Stomach (tissue), 9 donors: ENCODE measurements around the gene KDM8. TPM values are rescaled to one million over a fixed set of nuclear protein-coding genes. Genes with fewer than 3 reads are reported as not detected.
"Not testable (repeated sequence)": the region's sequence is repeated elsewhere in the genome, so short reads cannot be mapped to it uniquely, and the experiment has no call there.

Source experiments
- DNase-seq, 2 donors: peaks; one replicate each; pipeline versions ENCODE4 v3.0.0 to v3.0.0-alpha.2; 2013 to 2019
- H3K27ac ChIP-seq, 5 donors: fragments of 200-600 bp in 4 of 5; sonication (generic) in 4 of 5; one replicate each; pipeline ENCODE4 v1.5.1; 2013 to 2019; ENCODE audit warnings: mild to moderate bottlenecking in 1 of 5, moderate library complexity in 1 of 5
- H3K27me3 ChIP-seq, 3 donors: fragments of 200-600 bp; sonication (generic); one replicate each; pipeline ENCODE4 v1.5.1; 2017 to 2019; ENCODE audit warnings: mixed run types in 1 of 3
- H3K36me3 ChIP-seq, 4 donors: fragments of 200-600 bp; sonication (generic); 1 replicate in 3 of 4; 2 replicates in 1 of 4; pipeline ENCODE4 v1.5.1; 2016 to 2019
- H3K4me1 ChIP-seq, 4 donors: fragments of 200-600 bp; sonication (generic); one replicate each; pipeline ENCODE4 v1.5.1; 2016 to 2019
- H3K4me3 ChIP-seq, 4 donors: fragments of 200-600 bp; sonication (generic) in 3 of 4; one replicate each; pipeline ENCODE4 v1.5.1; 2016 to 2019; ENCODE audit warnings: mild to moderate bottlenecking in 1 of 4
- H3K9me3 ChIP-seq, 4 donors: fragments of 200-600 bp; sonication (generic); one replicate each; pipeline ENCODE4 v1.5.1; 2016 to 2019
- EP300 ChIP-seq: sonication (generic); formaldehyde crosslinking; IDR thresholded peaks from one replicate; pipeline ENCODE4 v1.6.1; 2017; ENCODE audit warnings: antibody characterized with exemption
- POLR2A ChIP-seq, 4 donors: fragments of 450-650 bp; IDR thresholded peaks; one replicate each; pipeline ENCODE4 v1.6.1; 2016; ENCODE audit warnings: antibody characterized with exemption in 4 of 4, control low read depth in 2 of 4, mild to moderate bottlenecking in 1 of 4, moderate library complexity in 1 of 4
- POLR2AphosphoS5 ChIP-seq, 3 donors: sonication (generic); formaldehyde crosslinking; IDR thresholded peaks; one replicate each; pipeline ENCODE4 v1.6.1; 2016; ENCODE audit warnings: antibody characterized with exemption in 3 of 3
- WGBS, 5 donors: extraction: QIAGEN DNeasy Blood & Tissue Kit in 3 of 5; methylation state at CpG; one replicate each; pipeline versions ENCODE4 v1.1.5 to v1.1.7; 2013 to 2018; 5-methylcytosine and 5-hydroxymethylcytosine counted together
- intact Hi-C: fragments of 100-400 bp; cut with DNase I; formaldehyde crosslinking; loops from one replicate; pipeline ENCODE4 v1.15.1; 2023; ENCODE audit warnings: low total_unique reads
- polyA plus RNA-seq, 3 donors: library from polyadenylated mRNA; stranded (reverse); fragments of 200-250 nt; gene quantifications; one replicate each; pipeline ENCODE4 v1.2.3, GENCODE V29; 2013
- total RNA-seq, 5 donors: library from RNA; depleted of rRNA; stranded (reverse); fragments of >200 nt; gene quantifications; one replicate each; pipeline versions ENCODE4 v1.1.0 to v1.2.3, GENCODE V29; 2014 to 2016
- TF ChIP-seq, protein P1 (sequence below), 7 experiments: fragments of 450-650 bp in 4 of 7; fragments of 200-600 bp in 3 of 7; sonication (generic) in 3 of 7; IDR thresholded peaks; one replicate each; pipeline ENCODE4 v1.5.1; 2016 to 2019; ENCODE audit warnings: antibody characterized with exemption in 7 of 7, control low read depth in 2 of 7, mild to moderate bottlenecking in 1 of 7
- donor health status: healthy with polysubstance abuse.
- donor health status: Bipolar disorder and iron deficiency.
- donor health status: healthy.

Gene KDM8
- total and polyA plus RNA-seq, 8 donors: 1.4 to 58.3 (median 2.9) TPM

DNA sequence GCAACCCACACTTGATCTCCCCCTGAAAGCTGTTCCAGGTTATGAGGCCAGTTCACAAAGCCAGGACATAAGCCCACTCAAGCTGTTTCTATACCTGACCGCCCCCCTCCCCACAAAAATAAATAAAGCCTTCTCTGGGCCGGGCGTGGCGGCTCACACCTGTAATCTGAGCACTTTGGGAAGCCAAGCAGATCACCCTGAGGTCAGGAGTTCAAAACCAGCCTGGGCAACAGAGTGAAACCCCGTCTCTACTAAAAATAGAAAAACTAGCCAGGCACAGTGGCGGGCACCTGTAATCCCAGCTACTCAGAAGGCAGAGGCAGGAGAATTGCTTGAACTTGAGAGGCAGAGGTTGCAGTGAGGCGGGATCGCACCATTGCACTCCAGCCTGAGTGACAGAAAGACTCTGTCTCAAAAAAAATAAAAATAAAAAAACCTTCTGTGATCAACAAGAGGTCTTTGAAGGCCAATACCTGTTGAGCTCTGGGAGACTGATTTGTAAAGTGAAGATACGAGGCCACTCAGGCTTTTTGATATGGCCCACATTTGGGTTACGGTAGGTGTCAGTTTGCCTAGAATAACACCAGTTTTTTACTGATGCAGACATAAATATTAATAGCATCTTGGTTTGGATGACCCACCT, 2.2 kb downstream of the KDM8 start:
- no peak for DNase-seq
- no peak overlapping the region for H3K4me3 ChIP-seq
- no peak overlapping the region for H3K27ac ChIP-seq
- H3K9me3 ChIP-seq: no peaks in the 10 kb centered on the region
- peaks cover 7 to 17% (median 7%) of the 10 kb centered on the region in 4 donors for H3K36me3 ChIP-seq
- peaks cover 16 to 38% (median 21%) of the 10 kb centered on the region in 4 donors for H3K4me1 ChIP-seq
- no peaks in the 10 kb centered on the region for H3K27me3 ChIP-seq
- TF ChIP-seq EP300: no peak
- TF ChIP-seq POLR2A (IDR thresholded peaks at IDR 0.05): no peak
- no peak for TF ChIP-seq POLR2AphosphoS5 (IDR thresholded peaks at IDR 0.05)
- TF ChIP-seq, protein P1, sequence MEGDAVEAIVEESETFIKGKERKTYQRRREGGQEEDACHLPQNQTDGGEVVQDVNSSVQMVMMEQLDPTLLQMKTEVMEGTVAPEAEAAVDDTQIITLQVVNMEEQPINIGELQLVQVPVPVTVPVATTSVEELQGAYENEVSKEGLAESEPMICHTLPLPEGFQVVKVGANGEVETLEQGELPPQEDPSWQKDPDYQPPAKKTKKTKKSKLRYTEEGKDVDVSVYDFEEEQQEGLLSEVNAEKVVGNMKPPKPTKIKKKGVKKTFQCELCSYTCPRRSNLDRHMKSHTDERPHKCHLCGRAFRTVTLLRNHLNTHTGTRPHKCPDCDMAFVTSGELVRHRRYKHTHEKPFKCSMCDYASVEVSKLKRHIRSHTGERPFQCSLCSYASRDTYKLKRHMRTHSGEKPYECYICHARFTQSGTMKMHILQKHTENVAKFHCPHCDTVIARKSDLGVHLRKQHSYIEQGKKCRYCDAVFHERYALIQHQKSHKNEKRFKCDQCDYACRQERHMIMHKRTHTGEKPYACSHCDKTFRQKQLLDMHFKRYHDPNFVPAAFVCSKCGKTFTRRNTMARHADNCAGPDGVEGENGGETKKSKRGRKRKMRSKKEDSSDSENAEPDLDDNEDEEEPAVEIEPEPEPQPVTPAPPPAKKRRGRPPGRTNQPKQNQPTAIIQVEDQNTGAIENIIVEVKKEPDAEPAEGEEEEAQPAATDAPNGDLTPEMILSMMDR (IDR thresholded peaks at IDR 0.05): no peak
- intact Hi-C loops: no loop called here
- WGBS, 5 donors: 78 to 88% (median 80%) methylated on average over 10 of the region's 10 CpGs

DNA sequence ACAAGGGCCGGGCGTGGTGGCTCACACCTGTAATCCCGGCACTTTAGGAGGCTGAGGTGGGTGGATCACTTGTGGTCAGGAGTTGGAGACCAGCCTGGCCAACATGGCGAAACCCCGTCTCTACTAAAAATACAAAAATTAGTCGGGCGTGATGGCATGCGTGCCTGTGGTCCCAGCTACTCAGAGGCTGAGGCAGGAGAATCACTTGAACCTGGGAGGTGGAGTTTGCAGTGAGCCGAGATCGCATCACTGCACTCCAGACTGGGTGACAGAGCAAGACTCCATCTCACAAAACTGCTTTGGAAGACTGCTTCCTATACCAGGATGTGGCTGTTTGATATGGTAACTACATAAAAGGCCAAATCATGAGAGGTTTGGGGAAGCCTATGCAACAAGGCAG, 3.8 kb downstream of the KDM8 start:
- intact Hi-C loops, H3K27ac ChIP-seq, H3K27me3 ChIP-seq, H3K9me3 ChIP-seq, H3K4me3 ChIP-seq, DNase-seq: not testable (repeated sequence)
- 89 to 97% (median 96%) methylated on average over 10 of the region's 10 CpGs for WGBS, 5 donors
- Histone ChIP-seq H3K36me3 (peaks cover 10 to 33% (median 18%) of the 10 kb centered on the region in 4 donors), H3K4me1 (peaks cover 16 to 48% (median 24%) of the 10 kb centered on the region in 4 donors)

DNA sequence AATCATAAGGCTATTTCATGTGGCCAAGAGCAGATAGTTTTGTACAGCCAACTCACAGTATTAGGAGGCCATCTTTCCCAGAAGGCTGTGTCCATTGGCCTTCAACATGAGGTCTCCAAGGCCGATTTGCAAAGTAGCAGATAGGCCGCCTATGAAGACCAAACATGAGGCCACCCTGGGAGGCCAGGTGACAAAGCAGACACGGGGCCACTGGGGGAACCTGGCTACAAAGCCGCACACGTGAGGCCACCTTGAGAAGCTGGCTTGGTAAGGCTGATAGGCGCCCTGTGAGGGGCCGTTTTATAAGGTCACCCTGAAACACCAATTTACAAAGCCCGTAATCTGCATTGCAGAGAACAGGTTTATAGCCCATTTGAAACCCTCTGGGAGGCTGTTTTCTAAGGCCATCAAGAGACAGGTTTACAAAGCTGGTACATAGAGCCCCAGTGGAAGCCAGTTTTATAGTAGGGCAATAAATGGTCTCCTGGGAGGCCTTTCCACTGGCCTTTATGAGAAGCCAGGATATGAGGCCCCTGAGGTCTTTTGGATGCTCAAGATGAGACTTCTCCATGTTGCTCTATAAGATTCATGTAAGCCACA, 4.9 kb downstream of the KDM8 start:
- Histone ChIP-seq H3K27ac (peak overlapping the region in 4 of 5 donors; percentile 17 to 64 (median 60)), H3K4me3 (no peak overlapping the region), H3K27me3 (no peaks in the 10 kb centered on the region), H3K4me1 (peaks cover 13 to 50% (median 23%) of the 10 kb centered on the region in 4 donors), H3K36me3 (peaks cover 10 to 38% (median 21%) of the 10 kb centered on the region in 4 donors), H3K9me3 (no peaks in the 10 kb centered on the region)
- no peak for DNase-seq
- WGBS, 5 donors: 89 to 95% (median 90%) methylated on average over 8 of the region's 8 CpGs
- TF ChIP-seq POLR2A (IDR thresholded peaks at IDR 0.05) (no peak), EP300 (no peak), POLR2AphosphoS5 (IDR thresholded peaks at IDR 0.05) (no peak)
- TF ChIP-seq, protein P1 (IDR thresholded peaks at IDR 0.05): no peak
- intact Hi-C loops: no loop called here

DNA sequence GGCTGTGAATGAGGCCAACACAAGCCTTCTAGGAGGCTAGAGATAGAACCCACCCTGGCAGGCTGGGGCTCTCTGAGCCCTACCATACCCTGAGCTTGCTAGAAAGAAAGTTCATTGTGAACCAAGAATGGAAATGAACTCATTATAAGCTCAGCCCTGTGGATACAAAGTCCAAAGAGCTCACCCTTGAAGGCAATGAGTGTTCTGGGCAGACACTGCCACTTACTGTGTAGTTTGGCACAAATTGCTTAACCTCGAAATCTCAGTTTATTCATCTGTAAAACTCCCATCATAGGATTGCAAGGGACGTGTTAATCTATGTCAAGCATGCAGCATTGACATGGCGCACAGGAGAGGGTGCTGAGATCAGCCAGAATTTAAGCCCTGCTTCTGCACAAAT, 5.5 kb downstream of the KDM8 start:
- H3K9me3 ChIP-seq: no peaks in the 10 kb centered on the region
- peaks cover 10 to 43% (median 23%) of the 10 kb centered on the region in 4 donors for H3K36me3 ChIP-seq
- H3K4me1 ChIP-seq: peaks cover 13 to 55% (median 24%) of the 10 kb centered on the region in 4 donors
- DNase-seq: no peak
- no peak for TF ChIP-seq POLR2AphosphoS5 (IDR thresholded peaks at IDR 0.05)
- no peak for TF ChIP-seq EP300
- TF ChIP-seq, protein P1 (IDR thresholded peaks at IDR 0.05): no peak
- TF ChIP-seq POLR2A (IDR thresholded peaks at IDR 0.05): no peak
- H3K27ac ChIP-seq: peak overlapping the region in 4 of 5 donors; percentile 17 to 64 (median 60)
- H3K27me3 ChIP-seq: no peaks in the 10 kb centered on the region
- intact Hi-C loops: no loop called here
- WGBS, 5 donors: 32 to 74% (median 50%) methylated on average over 3 of the region's 3 CpGs
- no peak overlapping the region for H3K4me3 ChIP-seq

DNA sequence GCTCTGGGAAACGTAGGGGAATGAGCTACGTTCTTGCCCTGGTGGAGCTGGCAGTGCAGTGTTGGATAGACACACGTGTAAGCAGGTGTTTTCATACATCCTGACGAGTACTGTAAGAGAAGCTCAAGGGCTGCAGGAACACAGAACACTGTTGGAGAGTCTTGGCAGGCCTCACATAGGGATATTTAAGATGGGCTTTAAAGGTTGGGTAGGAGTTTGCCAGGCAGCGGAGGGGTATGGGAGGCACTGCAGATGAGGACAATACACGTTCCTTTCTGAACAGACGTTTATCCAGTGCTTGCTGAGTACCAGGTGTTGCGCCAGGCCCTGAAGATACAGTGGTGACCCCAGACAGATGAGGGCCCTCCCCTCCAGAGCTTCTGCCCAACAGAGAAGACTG, 6.3 kb downstream of the KDM8 start:
- 84 to 93% (median 88%) methylated on average over 8 of the region's 8 CpGs for WGBS, 5 donors
- intact Hi-C loops: no loop called here

More for the DNA sequence above, 6.3 kb downstream of the KDM8 start:
- Histone ChIP-seq H3K27me3 (no peaks in the 10 kb centered on the region), H3K9me3 (no peaks in the 10 kb centered on the region), H3K27ac (peak overlapping the region in 1 of 5 donors; percentile 64), H3K36me3 (peaks cover 10 to 50% (median 31%) of the 10 kb centered on the region in 4 donors), H3K4me1 (peaks cover 10 to 57% (median 22%) of the 10 kb centered on the region in 4 donors), H3K4me3 (no peak overlapping the region)
- DNase-seq: no peak
- TF ChIP-seq EP300: no peak
- TF ChIP-seq, protein P1 (IDR thresholded peaks at IDR 0.05): no peak
